ENCODE data around the gene CCDC15. TPM values are rescaled to one million over a fixed set of nuclear protein-coding genes. Genes with fewer than 3 reads are reported as not detected.
A peak's percentile ranks its signal among the peaks of the same experiment; 100 is the strongest.

The CCDC15 gene
- total and polyA plus RNA-seq, 2 of the 13 experiments (the other 11 are each of a cell fraction or from before 2014, with no cell fraction given), result 2.2 to 4.6 TPM

GRCh38 chr11:124953753-124954589, at the start of gene CCDC15 (continued):
- TF ChIP-seq, protein P1, sequence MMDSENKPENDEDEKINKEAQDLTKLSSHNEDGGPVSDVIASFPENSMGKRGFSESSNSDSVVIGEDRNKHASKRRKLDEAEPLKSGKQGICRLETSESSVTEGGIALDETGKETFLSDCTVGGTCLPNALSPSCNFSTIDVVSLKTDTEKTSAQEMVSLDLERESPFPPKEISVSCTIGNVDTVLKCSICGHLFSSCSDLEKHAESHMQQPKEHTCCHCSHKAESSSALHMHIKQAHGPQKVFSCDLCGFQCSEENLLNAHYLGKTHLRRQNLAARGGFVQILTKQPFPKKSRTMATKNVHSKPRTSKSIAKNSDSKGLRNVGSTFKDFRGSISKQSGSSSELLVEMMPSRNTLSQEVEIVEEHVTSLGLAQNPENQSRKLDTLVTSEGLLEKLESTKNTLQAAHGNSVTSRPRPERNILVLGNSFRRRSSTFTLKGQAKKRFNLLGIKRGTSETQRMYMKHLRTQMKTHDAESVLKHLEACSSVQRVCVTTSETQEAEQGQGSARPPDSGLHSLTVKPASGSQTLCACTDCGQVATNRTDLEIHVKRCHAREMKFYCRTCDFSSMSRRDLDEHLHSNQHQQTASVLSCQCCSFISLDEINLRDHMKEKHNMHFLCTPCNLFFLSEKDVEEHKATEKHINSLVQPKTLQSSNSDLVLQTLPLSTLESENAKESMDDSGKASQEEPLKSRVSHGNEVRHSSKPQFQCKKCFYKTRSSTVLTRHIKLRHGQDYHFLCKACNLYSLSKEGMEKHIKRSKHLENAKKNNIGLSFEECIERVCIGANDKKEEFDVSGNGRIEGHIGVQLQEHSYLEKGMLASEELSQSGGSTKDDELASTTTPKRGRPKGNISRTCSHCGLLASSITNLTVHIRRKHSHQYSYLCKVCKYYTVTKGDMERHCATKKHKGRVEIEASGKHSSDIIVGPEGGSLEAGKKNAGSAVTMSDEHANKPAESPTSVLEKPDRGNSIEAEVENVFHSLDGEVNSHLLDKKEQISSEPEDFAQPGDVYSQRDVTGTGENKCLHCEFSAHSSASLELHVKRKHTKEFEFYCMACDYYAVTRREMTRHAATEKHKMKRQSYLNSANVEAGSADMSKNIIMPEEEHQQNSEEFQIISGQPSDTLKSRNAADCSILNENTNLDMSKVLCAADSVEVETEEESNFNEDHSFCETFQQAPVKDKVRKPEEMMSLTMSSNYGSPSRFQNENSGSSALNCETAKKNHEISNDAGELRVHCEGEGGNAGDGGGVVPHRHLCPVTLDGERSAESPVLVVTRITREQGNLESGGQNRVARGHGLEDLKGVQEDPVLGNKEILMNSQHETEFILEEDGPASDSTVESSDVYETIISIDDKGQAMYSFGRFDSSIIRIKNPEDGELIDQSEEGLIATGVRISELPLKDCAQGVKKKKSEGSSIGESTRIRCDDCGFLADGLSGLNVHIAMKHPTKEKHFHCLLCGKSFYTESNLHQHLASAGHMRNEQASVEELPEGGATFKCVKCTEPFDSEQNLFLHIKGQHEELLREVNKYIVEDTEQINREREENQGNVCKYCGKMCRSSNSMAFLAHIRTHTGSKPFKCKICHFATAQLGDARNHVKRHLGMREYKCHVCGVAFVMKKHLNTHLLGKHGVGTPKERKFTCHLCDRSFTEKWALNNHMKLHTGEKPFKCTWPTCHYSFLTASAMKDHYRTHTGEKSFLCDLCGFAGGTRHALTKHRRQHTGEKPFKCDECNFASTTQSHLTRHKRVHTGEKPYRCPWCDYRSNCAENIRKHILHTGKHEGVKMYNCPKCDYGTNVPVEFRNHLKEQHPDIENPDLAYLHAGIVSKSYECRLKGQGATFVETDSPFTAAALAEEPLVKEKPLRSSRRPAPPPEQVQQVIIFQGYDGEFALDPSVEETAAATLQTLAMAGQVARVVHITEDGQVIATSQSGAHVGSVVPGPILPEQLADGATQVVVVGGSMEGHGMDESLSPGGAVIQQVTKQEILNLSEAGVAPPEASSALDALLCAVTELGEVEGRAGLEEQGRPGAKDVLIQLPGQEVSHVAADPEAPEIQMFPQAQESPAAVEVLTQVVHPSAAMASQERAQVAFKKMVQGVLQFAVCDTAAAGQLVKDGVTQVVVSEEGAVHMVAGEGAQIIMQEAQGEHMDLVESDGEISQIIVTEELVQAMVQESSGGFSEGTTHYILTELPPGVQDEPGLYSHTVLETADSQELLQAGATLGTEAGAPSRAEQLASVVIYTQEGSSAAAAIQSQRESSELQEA (CRISPR knock-in tag; IDR thresholded peaks at IDR 0.05; ENCODE audit: not compliant biosample characterization), result peak; percentile 75
- TF ChIP-seq AGO2 (optimal IDR thresholded peaks at IDR 0.05; ENCODE audit: low read depth, low read length) (no peak), ATF4 (CRISPR knock-in tag; IDR thresholded peaks at IDR 0.05) (peak in 1 of 2 experiments; percentile 56; a peak in 1 of 4 replicates), ZNF350 (CRISPR knock-in tag; IDR thresholded peaks at IDR 0.05; ENCODE audit: borderline replicate concordance, low read depth) (peak; percentile 86; the same call in 1 of the 2 replicates), PRPF4 (IDR thresholded peaks at IDR 0.05; ENCODE audit: low read depth, low read length, poor library complexity, severe bottlenecking) (no peak), ZNF556 (CRISPR knock-in tag; IDR thresholded peaks at IDR 0.05; ENCODE audit: borderline replicate concordance) (peak; percentile 60; the same call in 1 of the 2 replicates), CBX2 (IDR thresholded peaks at IDR 0.05; ENCODE audit: low read depth, low read length) (no peak), CBX2 (CRISPR knock-in tag; IDR thresholded peaks at IDR 0.05; ENCODE audit: low read depth) (no peak), SIN3A (IDR thresholded peaks at IDR 0.05; ENCODE audit: borderline replicate concordance, low read depth, low read length) (peak; percentile 87; the same call in 1 of the 2 replicates), ATF5 (CRISPR knock-in tag; IDR thresholded peaks at IDR 0.05; ENCODE audit: low read depth) (no peak)
- TF ChIP-seq, protein P2, sequence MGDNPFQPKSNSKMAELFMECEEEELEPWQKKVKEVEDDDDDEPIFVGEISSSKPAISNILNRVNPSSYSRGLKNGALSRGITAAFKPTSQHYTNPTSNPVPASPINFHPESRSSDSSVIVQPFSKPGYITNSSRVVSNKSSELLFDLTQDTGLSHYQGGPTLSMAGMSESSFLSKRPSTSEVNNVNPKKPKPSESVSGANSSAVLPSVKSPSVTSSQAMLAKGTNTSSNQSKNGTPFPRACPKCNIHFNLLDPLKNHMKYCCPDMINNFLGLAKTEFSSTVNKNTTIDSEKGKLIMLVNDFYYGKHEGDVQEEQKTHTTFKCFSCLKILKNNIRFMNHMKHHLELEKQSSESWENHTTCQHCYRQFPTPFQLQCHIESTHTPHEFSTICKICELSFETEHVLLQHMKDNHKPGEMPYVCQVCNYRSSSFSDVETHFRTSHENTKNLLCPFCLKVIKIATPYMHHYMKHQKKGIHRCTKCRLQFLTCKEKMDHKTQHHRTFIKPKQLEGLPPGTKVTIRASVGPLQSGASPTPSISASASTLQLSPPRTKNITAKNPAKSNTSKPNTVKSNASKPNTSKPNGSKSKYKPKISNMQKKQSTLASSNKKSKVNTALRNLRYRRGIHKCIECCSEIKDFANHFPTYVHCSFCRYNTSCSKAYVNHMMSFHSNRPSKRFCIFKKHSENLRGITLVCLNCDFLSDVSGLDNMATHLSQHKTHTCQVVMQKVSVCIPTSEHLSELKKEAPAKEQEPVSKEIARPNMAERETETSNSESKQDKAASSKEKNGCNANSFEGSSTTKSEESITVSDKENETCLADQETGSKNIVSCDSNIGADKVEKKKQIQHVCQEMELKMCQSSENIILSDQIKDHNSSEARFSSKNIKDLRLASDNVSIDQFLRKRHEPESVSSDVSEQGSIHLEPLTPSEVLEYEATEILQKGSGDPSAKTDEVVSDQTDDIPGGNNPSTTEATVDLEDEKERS (CRISPR knock-in tag; IDR thresholded peaks at IDR 0.05), result no peak

Data from HepG2 (cell line).